ENCODE results near the gene TLE3. TPM values are rescaled to one million over a fixed set of nuclear protein-coding genes. Genes with fewer than 3 reads are reported as not detected.
A peak's percentile ranks its signal among the peaks of the same experiment; 100 is the strongest.

The TLE3 gene
- total and polyA plus RNA-seq, 2 of the 13 experiments (the other 11 are each of a cell fraction or from before 2014, with no cell fraction given) = 11.9 to 13.8 TPM

GRCh38 chr15:70098461-70099166, 897 bp upstream of the TLE3 start (continued):
- TF ChIP-seq ZBTB39 (CRISPR knock-in tag; IDR thresholded peaks at IDR 0.05) (0 out of 2 replicates have a peak, but pooled peaks have one; percentile 11), ZMAT5 (CRISPR knock-in tag; IDR thresholded peaks at IDR 0.05; ENCODE audit: borderline replicate concordance, low read depth) (no peak), CERS6 (CRISPR knock-in tag; IDR thresholded peaks at IDR 0.05) (no peak), REST (IDR thresholded peaks at IDR 0.05; ENCODE audit: borderline replicate concordance in 1 of 2, low read depth in 1 of 2, low read length in 2 of 2) (peak in 1 of 2 experiments; percentile 37; a peak in 1 of 4 replicates), DPF2 (CRISPR knock-in tag; IDR thresholded peaks at IDR 0.05; ENCODE audit: borderline replicate concordance, low read depth) (peak; percentile 14; the same call in 1 of the 2 replicates), ZNF432 (CRISPR knock-in tag; IDR thresholded peaks at IDR 0.05; ENCODE audit: borderline replicate concordance) (no peak), ZNF556 (CRISPR knock-in tag; IDR thresholded peaks at IDR 0.05; ENCODE audit: borderline replicate concordance) (peak; percentile 61; the same call in 1 of the 2 replicates), TCF7L2 (IDR thresholded peaks at IDR 0.05; ENCODE audit: low read depth, low read length) (0 out of 2 replicates have a peak, but pooled peaks have one; percentile 55), ATF5 (CRISPR knock-in tag; IDR thresholded peaks at IDR 0.05; ENCODE audit: low read depth) (no peak), FOSL2 (CRISPR knock-in tag; IDR thresholded peaks at IDR 0.05) (0 out of 2 replicates have a peak, but pooled peaks have one; percentile 24), PRDM4 (CRISPR knock-in tag; IDR thresholded peaks at IDR 0.05; ENCODE audit: borderline replicate concordance) (no peak), SP5 (CRISPR knock-in tag; IDR thresholded peaks at IDR 0.05; ENCODE audit: borderline replicate concordance, low read depth) (peak; percentile 68)
